Keratinocyte (primary cell): Measurements from ENCODE around the gene MAPK13. TPM values are rescaled to one million over a fixed set of nuclear protein-coding genes. Genes with fewer than 3 reads are reported as not detected.

Experiments
- DNase-seq: peaks from one replicate; pipeline ENCODE4 v3.0.0-alpha.2; 2011; ENCODE audit warnings: low read depth, missing footprints, low spot score
- FAIRE-seq: peaks from 2 replicates; lab custom pipeline; 2011; peaks lifted over from hg19 to GRCh38; lab: Jason Lieb, UNC
- H2AFZ ChIP-seq: 2 replicates; pipeline ENCODE4 v1.6.0; 2012; ENCODE audit warnings: low read length, control low read depth, inconsistent platforms; ENCODE audit not compliant: control insufficient read depth
- H3K27ac ChIP-seq: 2 replicates; pipeline ENCODE4 v1.5.1; 2011; ENCODE audit warnings: low read length; ENCODE audit not compliant: control insufficient read depth, insufficient read depth
- H3K27me3 ChIP-seq: 3 replicates; pipeline ENCODE4 v1.6.0; 2011; ENCODE audit warnings: low read length; ENCODE audit not compliant: control insufficient read depth, insufficient read depth; ENCODE audit errors: extremely low read depth
- H3K36me3 ChIP-seq, 2 experiments: 2 replicates in 1 of 2; 3 replicates in 1 of 2; pipeline ENCODE4 v1.5.1; 2011; ENCODE audit warnings: low read length in 2 of 2, mild to moderate bottlenecking in 1 of 2; ENCODE audit not compliant: control insufficient read depth in 2 of 2, insufficient read depth in 2 of 2; ENCODE audit errors: extremely low read depth in 1 of 2
- H3K4me1 ChIP-seq: 3 replicates; pipeline ENCODE4 v1.5.1; 2011; ENCODE audit warnings: low read length; ENCODE audit not compliant: control insufficient read depth, insufficient read depth; ENCODE audit errors: extremely low read depth
- H3K4me2 ChIP-seq: 3 replicates; pipeline ENCODE4 v1.6.0; 2011; ENCODE audit warnings: low read depth, low read length; ENCODE audit not compliant: control insufficient read depth, insufficient read depth; ENCODE audit errors: extremely low read depth
- H3K4me3 ChIP-seq, 3 experiments: fragments of 200-600 bp in 1 of 3; sonication (generic) in 1 of 3; 2 replicates in 2 of 3; 3 replicates in 1 of 3; pipeline ENCODE4 v1.5.1; 2011 to 2016; ENCODE audit warnings: low read length in 3 of 3, mild to moderate bottlenecking in 3 of 3, control low read depth in 2 of 3, inconsistent platforms in 1 of 3, low read depth in 1 of 3, mixed read lengths in 1 of 3, mixed run types in 1 of 3, moderate library complexity in 1 of 3; ENCODE audit not compliant: control insufficient read depth in 2 of 3, insufficient read depth in 2 of 3; ENCODE audit errors: extremely low read depth in 1 of 3
- H3K79me2 ChIP-seq: 2 replicates; pipeline ENCODE4 v1.6.0; 2012; ENCODE audit warnings: low read length; ENCODE audit not compliant: control insufficient read depth, insufficient read depth
- H3K9ac ChIP-seq: 3 replicates; pipeline ENCODE4 v1.6.0; 2011; ENCODE audit warnings: low read length; ENCODE audit not compliant: control insufficient read depth, insufficient read depth; ENCODE audit errors: extremely low read depth
- H3K9me1 ChIP-seq: 3 replicates; pipeline ENCODE4 v1.6.0; 2011; ENCODE audit warnings: low read length; ENCODE audit not compliant: control insufficient read depth, insufficient read depth; ENCODE audit errors: extremely low read depth
- H3K9me3 ChIP-seq: 2 replicates; pipeline ENCODE4 v1.5.1; 2012; ENCODE audit warnings: low read depth, low read length; ENCODE audit not compliant: control insufficient read depth
- H4K20me1 ChIP-seq: 3 replicates; pipeline ENCODE4 v1.6.0; 2011; ENCODE audit warnings: low read length; ENCODE audit not compliant: control insufficient read depth, insufficient read depth; ENCODE audit errors: extremely low read depth
- CTCF ChIP-seq, 3 experiments: IDR thresholded peaks in 1 of 3; conservative IDR thresholded peaks in 1 of 3; optimal IDR thresholded peaks in 1 of 3; 2 replicates in 2 of 3; 3 replicates in 1 of 3; pipeline versions ENCODE3 to v1.5.1; 2011; ENCODE audit warnings: low read length in 3 of 3, mild to moderate bottlenecking in 3 of 3, moderate library complexity in 2 of 3, control low read depth in 1 of 3, inconsistent platforms in 1 of 3; ENCODE audit not compliant: insufficient read depth in 2 of 3; ENCODE audit errors: extremely low read depth in 1 of 3
- EZH2 ChIP-seq: IDR thresholded peaks from one replicate; pipeline ENCODE4 v1.6.1; 2012; ENCODE audit warnings: inconsistent platforms, mild to moderate bottlenecking, low read length, moderate library complexity
- dilution Hi-C: fragments of 300-500 bp; cut with MboI; formaldehyde crosslinking; loops from one replicate; pipeline ENCODE4 v1.7.0; 2020; ENCODE audit warnings: low sequenced_read_pairs; ENCODE audit not compliant: extremely low pct_ligation_motif_present
- polyA plus RNA-seq, 5 experiments: library from polyadenylated mRNA; depleted of rRNA in 3 of 5; stranded (reverse) in 3 of 5; stranded (forward) in 1 of 5; unstranded in 1 of 5; fragments of >200 nt; gene quantifications; 1 replicate in 1 of 5; 2 replicates in 3 of 5; 3 replicates in 1 of 5; pipeline versions ENCODE4 v1.2.1 to v1.2.3, GENCODE V29; 2011 to 2012; ENCODE audit warnings: missing spikeins in 2 of 5, low read depth in 1 of 5, low replicate concordance in 1 of 5

MAPK13 gene
- polyA plus RNA-seq, 1 donor (not counting 4 experiments of a cell fraction or from before 2014, with no cell fraction given): 19.3 TPM

GRCh38 chr6:36124881-36125280 lies 5.4 kb upstream of the MAPK13 start:
- Histone ChIP-seq H3K36me3 (no peaks in the 10 kb centered on the region), H3K9ac (no peak overlapping the region), H3K9me1 (no peaks in the 10 kb centered on the region), H2AFZ (no peak overlapping the region), H4K20me1 (no peaks in the 10 kb centered on the region), H3K27ac (no peak overlapping the region), H3K79me2 (no peaks in the 10 kb centered on the region), H3K4me1 (peaks cover 18% of the 10 kb centered on the region), H3K9me3 (no peaks in the 10 kb centered on the region), H3K27me3 (no peaks in the 10 kb centered on the region), H3K4me2 (no peak overlapping the region), H3K4me3 (no peak overlapping the region)
- dilution Hi-C loops: no loop called here
- no peak for DNase-seq
- FAIRE-seq: no peak
- no peak for TF ChIP-seq CTCF (optimal IDR thresholded peaks at IDR 0.05 in 1 of 3, IDR thresholded peaks at IDR 0.05 in 1 of 3, conservative IDR thresholded peaks at IDR 0.05 in 1 of 3; ENCODE audit: extremely low read depth in 1 of 3, insufficient read depth in 2 of 3, low read length in 3 of 3)
- no peak for TF ChIP-seq EZH2

- dilution Hi-C loops: no loop called here
These were observed 4.7 kb upstream of the MAPK13 start for GRCh38 chr6:36125575-36125974.

More at GRCh38 chr6:36125575-36125974, 4.7 kb upstream of the MAPK13 start:
- H3K36me3 ChIP-seq: no peaks in the 10 kb centered on the region
- H3K27me3 ChIP-seq: no peaks in the 10 kb centered on the region
- DNase-seq (no peak), FAIRE-seq (no peak)
- H3K9ac ChIP-seq: no peak overlapping the region
- H3K79me2 ChIP-seq: no peaks in the 10 kb centered on the region
- no peak overlapping the region for H3K27ac ChIP-seq
- TF ChIP-seq EZH2 (no peak), CTCF (optimal IDR thresholded peaks at IDR 0.05 in 1 of 3, IDR thresholded peaks at IDR 0.05 in 1 of 3, conservative IDR thresholded peaks at IDR 0.05 in 1 of 3; ENCODE audit: extremely low read depth in 1 of 3, insufficient read depth in 2 of 3, low read length in 3 of 3) (no peak)
- H4K20me1 ChIP-seq: no peaks in the 10 kb centered on the region
- no peak overlapping the region for H3K4me3 ChIP-seq
- no peaks in the 10 kb centered on the region for H3K9me3 ChIP-seq
- H3K4me1 ChIP-seq: peaks cover 18% of the 10 kb centered on the region
- no peak overlapping the region for H3K4me2 ChIP-seq
- H2AFZ ChIP-seq: no peak overlapping the region
- no peaks in the 10 kb centered on the region for H3K9me1 ChIP-seq
